Myometrial cell (primary cell): ENCODE results near the gene ADPRH. TPM values are rescaled to one million over a fixed set of nuclear protein-coding genes. Genes with fewer than 3 reads are reported as not detected.

Experiments
- total RNA-seq: library from RNA; depleted of rRNA; stranded (reverse); fragments of >200 nt; gene quantifications from 2 replicates; pipeline ENCODE4 v1.2.3, GENCODE V29; 2015

Gene ADPRH
- total RNA-seq, result 6.1 and 6.9 TPM in 2 replicates

GRCh38 chr3:119579366-119580066 is at the start of gene ADPRH:
TSS of gene ADPRH (plus strand) at chr3:119579492. CDS start at chr3:119582170, 2,678 bp downstream.

DNA sequence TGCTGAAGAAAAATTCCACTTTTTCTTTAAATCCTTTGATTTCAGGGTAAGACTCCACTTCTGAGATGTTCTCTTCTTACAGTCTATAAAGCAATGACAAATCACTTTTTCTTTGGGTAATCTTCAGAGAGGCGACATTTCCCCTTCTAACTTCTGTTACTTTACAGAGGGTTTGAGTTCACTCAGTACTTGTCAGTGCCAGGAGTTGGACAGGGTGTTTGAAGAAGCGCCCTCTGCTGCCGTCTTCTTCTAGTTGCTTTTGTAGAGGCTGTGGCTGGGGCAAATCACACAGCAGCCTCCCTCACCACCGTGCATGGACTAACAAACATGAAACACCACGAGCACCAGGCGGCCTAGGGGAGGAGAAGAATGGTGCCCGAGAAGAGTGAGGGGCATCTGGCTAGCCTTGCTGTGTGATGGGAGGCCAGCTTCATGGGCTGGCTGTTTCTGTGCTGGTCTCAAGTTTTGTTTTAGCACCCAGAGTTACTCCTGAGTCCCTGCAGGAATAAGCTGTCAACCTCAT is 19.8 kb upstream of the ADPRH start, which contains the start of gene CD80:
Gene CD80, minus strand, starts transcription at position 174 of the 523 bp plus-strand sequence. CDS start 1,886 bp downstream, outside the sequence.

DNA sequence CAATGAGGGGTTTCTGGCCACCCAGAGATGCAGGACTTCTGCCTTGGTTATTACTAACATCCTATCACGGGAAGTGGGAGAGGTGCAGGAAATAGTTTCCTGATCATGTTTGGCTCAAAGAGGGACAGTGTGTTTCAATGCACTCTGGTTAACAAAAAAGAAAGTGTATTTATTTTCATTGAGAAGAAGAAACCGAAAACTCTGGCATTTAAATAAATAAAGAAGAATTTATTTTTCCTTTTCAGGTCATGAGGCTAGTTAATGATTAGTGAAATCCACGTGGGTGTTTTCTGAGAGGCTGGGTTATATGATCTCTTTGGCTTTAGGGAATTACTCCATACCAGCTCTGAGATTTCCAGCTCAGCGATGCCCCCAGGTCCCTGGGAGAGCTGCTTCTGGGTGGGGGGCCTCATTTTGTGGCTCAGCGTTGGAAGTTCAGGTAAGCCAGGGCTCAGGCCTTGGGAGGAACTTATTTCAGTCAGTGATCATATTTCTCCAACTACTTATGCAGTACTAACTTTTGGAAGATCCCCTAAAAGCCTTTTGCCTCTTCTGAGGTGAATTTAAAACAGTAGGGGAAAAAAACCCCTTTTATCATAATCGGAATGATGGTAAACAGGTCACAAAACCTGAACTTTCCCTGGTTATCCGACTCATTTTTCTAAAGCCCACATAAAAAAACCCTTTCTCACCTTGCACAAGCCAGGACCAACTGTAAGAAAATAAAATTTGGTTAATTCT is 18.4 kb downstream of the ADPRH start, which contains the start of gene PLA1A:
Gene PLA1A, plus strand, starts transcription at position 338 of the 741 bp plus-strand sequence. Its CDS starts 29 bp downstream, at position 367.

Other genes starting within 250 kb of the ADPRH start
- gene TMEM39A, start 115.9 kb upstream of the ADPRH start, total RNA-seq, result 45.0 and 62.2 TPM in 2 replicates
- 18.8 and 20.2 TPM in 2 replicates for gene POGLUT1, start 110.5 kb upstream of the ADPRH start, total RNA-seq
- gene TIMMDC1, start 80.9 kb upstream of the ADPRH start, total RNA-seq, result 53.2 and 61.7 TPM in 2 replicates
- gene CD80, start 19.9 kb upstream of the ADPRH start, total RNA-seq, result not detected in 2 replicates
- gene PLA1A, start 18.4 kb downstream of the ADPRH start, total RNA-seq, result 0.18 TPM in 1 of 2 replicates, not detected in the other
- gene POPDC2, start 81.1 kb downstream of the ADPRH start, total RNA-seq, result 0.35 TPM in 1 of 2 replicates, not detected in the other
- gene COX17, start 97.9 kb downstream of the ADPRH start, total RNA-seq, result 17.7 and 19.3 TPM in 2 replicates
- gene CFAP91, start 123.5 kb downstream of the ADPRH start, total RNA-seq, result under 0.01 TPM in 1 of 2 replicates, not detected in the other
- not detected in 2 replicates for gene NR1I2, start 202.6 kb downstream of the ADPRH start, total RNA-seq